Ovary (tissue), 9 donors: ENCODE results near the gene SIMC1. TPM values are rescaled to one million over a fixed set of nuclear protein-coding genes. Genes with fewer than 3 reads are reported as not detected.

ENCODE experiments used
- DNase-seq, 5 donors: peaks; one replicate each; pipeline ENCODE4 v3.0.0-alpha.2; 2019 to 2020
- H3K27ac ChIP-seq, 2 donors: fragments of 200-600 bp; one replicate each; pipeline versions ENCODE4 v1.5.1 to v1.8.0; 2019 to 2022
- H3K27me3 ChIP-seq: fragments of 200-600 bp; one replicate; pipeline ENCODE4 v1.8.0; 2022
- H3K36me3 ChIP-seq: fragments of 200-600 bp; sonication (generic); one replicate; pipeline ENCODE4 v1.5.1; 2019
- H3K4me1 ChIP-seq: one replicate; pipeline ENCODE4 v1.8.1; 2013; ENCODE audit warnings: mild to moderate bottlenecking, moderate library complexity; ENCODE audit not compliant: insufficient read depth
- H3K4me3 ChIP-seq: fragments of 200-600 bp; sonication (generic); one replicate; pipeline ENCODE4 v1.5.1; 2017
- H3K9me3 ChIP-seq, 2 donors: fragments of 200-600 bp in 1 of 2; sonication (generic) in 1 of 2; one replicate each; pipeline versions ENCODE4 v1.5.1 to v1.8.1; 2013 to 2019; ENCODE audit warnings: mild to moderate bottlenecking in 1 of 2, moderate library complexity in 1 of 2
- EP300 ChIP-seq: sonication (generic); formaldehyde crosslinking; IDR thresholded peaks from one replicate; pipeline ENCODE4 v1.6.1; 2017; ENCODE audit warnings: antibody characterized with exemption
- POLR2A ChIP-seq: fragments of 450-650 bp; IDR thresholded peaks from one replicate; pipeline ENCODE4 v1.6.1; 2017; ENCODE audit warnings: antibody characterized with exemption, mild to moderate bottlenecking, moderate library complexity
- WGBS, 3 donors: extraction: QIAGEN DNeasy Blood & Tissue Kit in 1 of 3; methylation state at CpG; one replicate each; pipeline versions ENCODE4 v1.1.5 to v1.1.7; 2013 to 2017; 5-methylcytosine and 5-hydroxymethylcytosine counted together
- intact Hi-C, 4 donors: fragments of 100-400 bp; cut with DNase I; formaldehyde crosslinking; loops; one replicate each; pipeline versions ENCODE4 v1.11.0 to v1.15.1; 2022 to 2023
- polyA plus RNA-seq, 2 donors: library from polyadenylated mRNA; stranded (reverse); fragments of 200-250 nt in 1 of 2; fragments of 350-450 nt in 1 of 2; fragmentation: Illumina TruSeq in 1 of 2; extraction: RNeasy Lipid Tissue Mini Kit (QIAGEN cat#74804) in 1 of 2; gene quantifications; one replicate each; pipeline ENCODE4 v1.2.3, GENCODE V29; 2013 to 2014
- total RNA-seq, 7 donors: library from RNA; depleted of rRNA in 2 of 7; stranded (reverse); fragments of >200 nt in 2 of 7; fragmentation: NEBNext Ultra II Directional in 3 of 7; extraction: Animal tissue kit (Norgen Biotek cat#: 25700) in 3 of 7; gene quantifications; one replicate each; pipeline versions ENCODE4 v1.1.0 to v1.2.4, GENCODE V29; 2016 to 2023
- TF ChIP-seq, protein P1 (sequence below), 3 donors: fragments of 450-650 bp in 2 of 3; fragments of 200-600 bp in 1 of 3; IDR thresholded peaks; one replicate each; pipeline versions ENCODE4 v1.5.1 to v1.8.0; 2016 to 2022; ENCODE audit warnings: antibody characterized with exemption in 3 of 3, mild to moderate bottlenecking in 1 of 3
- donor health status: DM: no; HTN: no; CAD: no; lungs with moderate emphysema.
- donor health status: DM: no; HTN: no; CAD: no.
- donor health status: Bipolar disorder and iron deficiency.
- donor health status: DM: yes; HTN: yes; CAD: no.
- donor health status: DM: no; HTN: no; CAD: no.
- donor health status: DM: yes; HTN: yes; CAD: no.

SIMC1 gene
- total and polyA plus RNA-seq, 9 donors: 39.0 to 114 (median 76.3) TPM

GRCh38 chr5:176383248-176383905, 145.2 kb downstream of the SIMC1 start:
- intact Hi-C loops: no loop called here
- Histone ChIP-seq H3K9me3 (no peaks in the 10 kb centered on the region), H3K27me3 (no peaks in the 10 kb centered on the region), H3K27ac (no peak overlapping the region), H3K4me1 (peaks cover 5% of the 10 kb centered on the region), H3K4me3 (no peak overlapping the region), H3K36me3 (no peaks in the 10 kb centered on the region)
- DNase-seq: peak in 2 of 5 donors; percentile 8 to 33
- TF ChIP-seq EP300: no peak
- no peak for TF ChIP-seq POLR2A
- TF ChIP-seq, protein P1, sequence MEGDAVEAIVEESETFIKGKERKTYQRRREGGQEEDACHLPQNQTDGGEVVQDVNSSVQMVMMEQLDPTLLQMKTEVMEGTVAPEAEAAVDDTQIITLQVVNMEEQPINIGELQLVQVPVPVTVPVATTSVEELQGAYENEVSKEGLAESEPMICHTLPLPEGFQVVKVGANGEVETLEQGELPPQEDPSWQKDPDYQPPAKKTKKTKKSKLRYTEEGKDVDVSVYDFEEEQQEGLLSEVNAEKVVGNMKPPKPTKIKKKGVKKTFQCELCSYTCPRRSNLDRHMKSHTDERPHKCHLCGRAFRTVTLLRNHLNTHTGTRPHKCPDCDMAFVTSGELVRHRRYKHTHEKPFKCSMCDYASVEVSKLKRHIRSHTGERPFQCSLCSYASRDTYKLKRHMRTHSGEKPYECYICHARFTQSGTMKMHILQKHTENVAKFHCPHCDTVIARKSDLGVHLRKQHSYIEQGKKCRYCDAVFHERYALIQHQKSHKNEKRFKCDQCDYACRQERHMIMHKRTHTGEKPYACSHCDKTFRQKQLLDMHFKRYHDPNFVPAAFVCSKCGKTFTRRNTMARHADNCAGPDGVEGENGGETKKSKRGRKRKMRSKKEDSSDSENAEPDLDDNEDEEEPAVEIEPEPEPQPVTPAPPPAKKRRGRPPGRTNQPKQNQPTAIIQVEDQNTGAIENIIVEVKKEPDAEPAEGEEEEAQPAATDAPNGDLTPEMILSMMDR (IDR thresholded peaks at IDR 0.05): no peak
- WGBS, 3 donors: 79 to 89% (median 80%) methylated on average over 15 of the region's 15 CpGs

- WGBS, 3 donors: 72 to 80% (median 77%) methylated on average over 9 of the region's 9 CpGs
- TF ChIP-seq, protein P1 (IDR thresholded peaks at IDR 0.05): no peak
- TF ChIP-seq POLR2A (no peak), EP300 (no peak)
- Histone ChIP-seq H3K4me1 (peaks cover 5% of the 10 kb centered on the region), H3K27me3 (no peaks in the 10 kb centered on the region), H3K36me3 (no peaks in the 10 kb centered on the region), H3K27ac (no peak overlapping the region), H3K4me3 (no peak overlapping the region), H3K9me3 (no peaks in the 10 kb centered on the region)
- intact Hi-C loops: no loop called here
- DNase-seq: peak in 1 of 5 donors; percentile 6
Measured at GRCh38 chr5:176383961-176384360, 145.7 kb downstream of the SIMC1 start.

- Histone ChIP-seq H3K4me1 (peaks cover 5% of the 10 kb centered on the region), H3K4me3 (no peak overlapping the region), H3K9me3 (no peaks in the 10 kb centered on the region), H3K36me3 (no peaks in the 10 kb centered on the region), H3K27ac (no peak overlapping the region), H3K27me3 (no peaks in the 10 kb centered on the region)
- TF ChIP-seq EP300: no peak
- TF ChIP-seq POLR2A: no peak
- TF ChIP-seq, protein P1 (IDR thresholded peaks at IDR 0.05): no peak
- intact Hi-C loops: no loop called here
- WGBS, 3 donors: 76 to 91% (median 83%) methylated on average over 8 of the region's 8 CpGs
- no peak for DNase-seq
Measured at GRCh38 chr5:176384366-176384930, 146.2 kb downstream of the SIMC1 start.

GRCh38 chr5:176384991-176385390, 146.8 kb downstream of the SIMC1 start:
- WGBS, 3 donors: 80 to 92% (median 85%) methylated on average over 12 of the region's 12 CpGs
- Histone ChIP-seq H3K4me3 (no peak overlapping the region), H3K9me3 (no peaks in the 10 kb centered on the region), H3K4me1 (peaks cover 7% of the 10 kb centered on the region), H3K36me3 (no peaks in the 10 kb centered on the region), H3K27me3 (no peaks in the 10 kb centered on the region), H3K27ac (no peak overlapping the region)
- TF ChIP-seq, protein P1 (IDR thresholded peaks at IDR 0.05): no peak
- intact Hi-C loops: no loop called here
- no peak for DNase-seq
